ENCODE data around the gene PYHIN1. TPM values are rescaled to one million over a fixed set of nuclear protein-coding genes. Genes with fewer than 3 reads are reported as not detected.

The PYHIN1 gene
- total and polyA plus RNA-seq, 2 experiments from 2014 or later, result not detected

GRCh38 chr1:158952416-158952815, 21.1 kb downstream of the PYHIN1 start:
- Mint-ChIP-seq H3K4me3 (no peak overlapping the region), H3K27me3 (ENCODE audit: insufficient read depth, low read depth, poor library complexity) (no peaks in the 10 kb centered on the region), H3K27ac (no peak overlapping the region), H3K9me3 (peaks cover 23% of the 10 kb centered on the region), H3K36me3 (ENCODE audit: low read depth) (peaks cover 7% of the 10 kb centered on the region; the same call in 2 of the 3 replicates), H3K4me1 (no peaks in the 10 kb centered on the region)
- no peaks in the 10 kb centered on the region for H3F3A ChIP-seq (replicated peaks; ENCODE audit: low read depth)
- DNase-seq (ENCODE audit: low spot score), result no peak
- no peak overlapping the region for H3K4me3 ChIP-seq
- H3K4me1 ChIP-seq (ENCODE audit: insufficient read depth), result no peaks in the 10 kb centered on the region
- no peaks in the 10 kb centered on the region for H4K20me1 ChIP-seq (replicated peaks; ENCODE audit: insufficient read depth)
- H3K36me3 ChIP-seq (ENCODE audit: insufficient read depth), result no peaks in the 10 kb centered on the region
- TF ChIP-seq POLR2AphosphoS5 (IDR thresholded peaks at IDR 0.05; ENCODE audit: low read depth) (no peak), ETS1 (IDR thresholded peaks at IDR 0.05) (no peak), NANOG (IDR thresholded peaks at IDR 0.05; ENCODE audit: borderline replicate concordance) (no peak), EZH2phosphoT487 (IDR thresholded peaks at IDR 0.05; ENCODE audit: unreplicated experiment) (no peak)
- ATAC-seq, result no peak
- no peak overlapping the region for H2AFZ ChIP-seq
- H3K9me2 ChIP-seq (ENCODE audit: insufficient read depth), result 0 out of 2 replicates have a peak, but pooled peaks cover 6% of the 10 kb centered on the region
- H3K79me2 ChIP-seq (replicated peaks; ENCODE audit: insufficient read depth), result no peaks in the 10 kb centered on the region
- H3K27ac ChIP-seq (ENCODE audit: low read depth), result no peak overlapping the region
- no peaks in the 10 kb centered on the region for H3K27me3 ChIP-seq (ENCODE audit: insufficient read depth)
- H3K4me2 ChIP-seq, result no peak overlapping the region

- Mint-ChIP-seq H3K9me3 (no peaks in the 10 kb centered on the region), H3K4me1 (no peaks in the 10 kb centered on the region), H3K4me3 (no peak overlapping the region), H3K27ac (no peak overlapping the region), H3K36me3 (ENCODE audit: low read depth) (no peaks in the 10 kb centered on the region), H3K27me3 (ENCODE audit: insufficient read depth, low read depth, poor library complexity) (peaks cover 4% of the 10 kb centered on the region)
- no peak overlapping the region for H3K27ac ChIP-seq (ENCODE audit: low read depth)
- H3K36me3 ChIP-seq (ENCODE audit: insufficient read depth), result no peaks in the 10 kb centered on the region
- ATAC-seq (no peak), DNase-seq (ENCODE audit: low spot score) (no peak)
- no peaks in the 10 kb centered on the region for H4K20me1 ChIP-seq (replicated peaks; ENCODE audit: insufficient read depth)
- no peaks in the 10 kb centered on the region for H3K4me1 ChIP-seq (ENCODE audit: insufficient read depth)
- H3K27me3 ChIP-seq (ENCODE audit: insufficient read depth), result no peaks in the 10 kb centered on the region
- no peaks in the 10 kb centered on the region for H3F3A ChIP-seq (replicated peaks; ENCODE audit: low read depth)
- no peak overlapping the region for H3K4me2 ChIP-seq
- no peak overlapping the region for H2AFZ ChIP-seq
- H3K9me2 ChIP-seq (ENCODE audit: insufficient read depth), result no peaks in the 10 kb centered on the region
- H3K79me2 ChIP-seq (replicated peaks; ENCODE audit: insufficient read depth), result no peaks in the 10 kb centered on the region
- no peak overlapping the region for H3K4me3 ChIP-seq
- TF ChIP-seq EZH2phosphoT487 (IDR thresholded peaks at IDR 0.05; ENCODE audit: unreplicated experiment) (no peak), REST (IDR thresholded peaks at IDR 0.05; ENCODE audit: unreplicated experiment) (no peak), ZNF331 (CRISPR knock-in tag; IDR thresholded peaks at IDR 0.05; ENCODE audit: low read depth) (no peak), CTCF (conservative IDR thresholded peaks at IDR 0.05; ENCODE audit: low read depth in 2 of 2) (no peak), ZNF114 (CRISPR knock-in tag; IDR thresholded peaks at IDR 0.05) (no peak), NANOG (IDR thresholded peaks at IDR 0.05; ENCODE audit: borderline replicate concordance) (no peak), ZNF462 (CRISPR knock-in tag; IDR thresholded peaks at IDR 0.05) (no peak), JUNB (IDR thresholded peaks at IDR 0.05; ENCODE audit: unreplicated experiment) (no peak)
Measured at GRCh38 chr1:158961178-158961577, 29.8 kb downstream of the PYHIN1 start.
